Tibial nerve (tissue), 4 donors: ENCODE data around the gene NAP1L4.

ENCODE experiments used
- CTCF ChIP-seq, 5 experiments: fragments of 200-600 bp in 3 of 5; fragments of 450-650 bp in 2 of 5; sonication (generic) in 3 of 5; IDR thresholded peaks; one replicate each; pipeline ENCODE4 v1.5.1; 2016 to 2019; ENCODE audit warnings: antibody characterized with exemption in 5 of 5, mild to moderate bottlenecking in 3 of 5, moderate library complexity in 2 of 5
- EP300 ChIP-seq, 2 donors: sonication (generic); formaldehyde crosslinking; IDR thresholded peaks; one replicate each; pipeline ENCODE4 v1.6.1; 2017; ENCODE audit warnings: antibody characterized with exemption in 2 of 2, mild to moderate bottlenecking in 1 of 2
- POLR2A ChIP-seq, 2 donors: fragments of 450-650 bp; IDR thresholded peaks; one replicate each; pipeline ENCODE4 v1.6.1; 2017; ENCODE audit warnings: antibody characterized with exemption in 2 of 2, mild to moderate bottlenecking in 2 of 2, moderate library complexity in 2 of 2

GRCh38 chr11:2997406-2997805, 5.3 kb upstream of the NAP1L4 start:
- TF ChIP-seq POLR2A (IDR thresholded peaks at IDR 0.05) (no peak), CTCF (IDR thresholded peaks at IDR 0.05) (no peak), EP300 (IDR thresholded peaks at IDR 0.05) (no peak)
